ENCODE data around the gene PCSK6. TPM values are rescaled to one million over a fixed set of nuclear protein-coding genes. Genes with fewer than 3 reads are reported as not detected.

PCSK6 gene
- total RNA-seq, 1 donor from 2014 or later, result 0.40 TPM

DNA sequence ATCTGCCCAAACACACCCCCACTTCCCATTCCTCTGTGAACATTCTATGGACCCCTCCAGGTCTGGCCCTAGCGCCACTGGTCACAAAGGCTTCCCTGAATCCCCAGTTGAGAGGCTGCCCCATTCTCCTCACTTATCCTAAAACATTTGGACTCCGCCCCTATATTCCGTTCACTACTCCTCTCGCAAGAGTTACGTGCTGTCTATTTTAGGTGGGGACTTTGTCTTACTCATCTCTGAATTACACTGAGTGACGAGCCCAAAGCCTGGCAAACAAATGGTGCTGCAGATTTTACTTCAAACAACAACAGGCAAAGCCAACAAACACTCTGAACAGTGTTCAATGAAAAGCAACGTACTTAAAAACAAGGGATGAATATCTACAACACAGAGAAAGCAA is 14.5 kb downstream of the PCSK6 start:
- H3K36me3 Mint-ChIP-seq (ENCODE audit: low read depth), result no peaks in the 10 kb centered on the region

DNA sequence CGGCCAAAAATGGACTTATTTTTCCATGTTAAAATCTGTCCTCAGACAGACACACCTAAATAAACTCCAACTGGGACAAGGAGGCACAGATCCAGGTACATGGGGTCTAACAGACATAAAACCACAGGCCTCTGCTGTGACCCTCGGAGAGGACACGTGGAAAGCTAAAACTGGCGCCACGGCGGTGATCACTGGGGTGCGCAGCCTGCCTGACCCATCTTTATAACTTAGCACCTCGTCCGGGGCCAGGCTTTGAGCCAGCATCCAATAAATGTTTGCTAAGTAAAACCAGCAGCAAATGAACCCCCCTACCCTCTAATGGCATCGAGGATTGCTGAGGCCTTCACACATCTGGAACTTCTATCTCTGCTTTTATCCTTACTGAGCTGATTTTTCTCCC is 15.3 kb downstream of the PCSK6 start:
- H3K9me3 Mint-ChIP-seq (ENCODE audit: low read depth), result no peaks in the 10 kb centered on the region
- H3K36me3 Mint-ChIP-seq (ENCODE audit: low read depth), result no peaks in the 10 kb centered on the region
- no peaks in the 10 kb centered on the region for H3K4me1 Mint-ChIP-seq (ENCODE audit: low read depth)
- no peak for DNase-seq (ENCODE audit: low spot score)
- peaks cover 30% of the 10 kb centered on the region for H3K27me3 Mint-ChIP-seq (ENCODE audit: low read depth)
- TF ChIP-seq, protein P1, sequence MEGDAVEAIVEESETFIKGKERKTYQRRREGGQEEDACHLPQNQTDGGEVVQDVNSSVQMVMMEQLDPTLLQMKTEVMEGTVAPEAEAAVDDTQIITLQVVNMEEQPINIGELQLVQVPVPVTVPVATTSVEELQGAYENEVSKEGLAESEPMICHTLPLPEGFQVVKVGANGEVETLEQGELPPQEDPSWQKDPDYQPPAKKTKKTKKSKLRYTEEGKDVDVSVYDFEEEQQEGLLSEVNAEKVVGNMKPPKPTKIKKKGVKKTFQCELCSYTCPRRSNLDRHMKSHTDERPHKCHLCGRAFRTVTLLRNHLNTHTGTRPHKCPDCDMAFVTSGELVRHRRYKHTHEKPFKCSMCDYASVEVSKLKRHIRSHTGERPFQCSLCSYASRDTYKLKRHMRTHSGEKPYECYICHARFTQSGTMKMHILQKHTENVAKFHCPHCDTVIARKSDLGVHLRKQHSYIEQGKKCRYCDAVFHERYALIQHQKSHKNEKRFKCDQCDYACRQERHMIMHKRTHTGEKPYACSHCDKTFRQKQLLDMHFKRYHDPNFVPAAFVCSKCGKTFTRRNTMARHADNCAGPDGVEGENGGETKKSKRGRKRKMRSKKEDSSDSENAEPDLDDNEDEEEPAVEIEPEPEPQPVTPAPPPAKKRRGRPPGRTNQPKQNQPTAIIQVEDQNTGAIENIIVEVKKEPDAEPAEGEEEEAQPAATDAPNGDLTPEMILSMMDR (IDR thresholded peaks at IDR 0.05), result no peak
- H3K4me3 Mint-ChIP-seq (ENCODE audit: unreplicated experiment), result no peak overlapping the region
- no peak overlapping the region for H3K27ac Mint-ChIP-seq (ENCODE audit: unreplicated experiment)

More for the DNA sequence above, 14.5 kb downstream of the PCSK6 start:
- TF ChIP-seq, protein P1 (IDR thresholded peaks at IDR 0.05), result no peak
- Mint-ChIP-seq H3K4me3 (ENCODE audit: unreplicated experiment) (no peak overlapping the region), H3K9me3 (ENCODE audit: low read depth) (no peaks in the 10 kb centered on the region), H3K4me1 (ENCODE audit: low read depth) (no peaks in the 10 kb centered on the region), H3K27ac (ENCODE audit: unreplicated experiment) (no peak overlapping the region), H3K27me3 (ENCODE audit: low read depth) (peaks cover 28% of the 10 kb centered on the region)
- no peak for DNase-seq (ENCODE audit: low spot score)

DNA sequence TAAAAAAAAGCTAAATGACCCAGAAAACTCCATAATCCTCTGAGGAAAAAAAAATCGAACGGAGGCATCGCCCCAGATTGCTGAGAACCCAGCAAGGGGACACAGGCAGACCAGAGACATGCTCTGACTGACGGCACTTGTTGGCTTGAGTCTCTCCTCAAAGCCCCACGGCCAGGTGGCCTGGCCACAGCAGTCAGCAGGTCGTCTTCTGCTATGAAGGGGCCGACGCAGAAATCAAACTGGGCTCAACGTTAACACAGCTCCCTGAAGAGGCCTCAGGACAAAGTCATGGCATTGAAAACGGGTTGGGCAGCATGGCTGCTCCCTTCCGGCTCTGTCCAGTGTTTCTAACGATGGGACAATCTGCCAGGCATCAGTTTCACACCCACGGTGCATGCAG is 17.5 kb downstream of the PCSK6 start:
- Mint-ChIP-seq H3K27me3 (ENCODE audit: low read depth) (peaks cover 35% of the 10 kb centered on the region), H3K36me3 (ENCODE audit: low read depth) (no peaks in the 10 kb centered on the region), H3K9me3 (ENCODE audit: low read depth) (no peaks in the 10 kb centered on the region), H3K4me1 (ENCODE audit: low read depth) (no peaks in the 10 kb centered on the region), H3K4me3 (ENCODE audit: unreplicated experiment) (no peak overlapping the region), H3K27ac (ENCODE audit: unreplicated experiment) (no peak overlapping the region)
- TF ChIP-seq, protein P1 (IDR thresholded peaks at IDR 0.05), result no peak
- no peak for DNase-seq (ENCODE audit: low spot score)

DNA sequence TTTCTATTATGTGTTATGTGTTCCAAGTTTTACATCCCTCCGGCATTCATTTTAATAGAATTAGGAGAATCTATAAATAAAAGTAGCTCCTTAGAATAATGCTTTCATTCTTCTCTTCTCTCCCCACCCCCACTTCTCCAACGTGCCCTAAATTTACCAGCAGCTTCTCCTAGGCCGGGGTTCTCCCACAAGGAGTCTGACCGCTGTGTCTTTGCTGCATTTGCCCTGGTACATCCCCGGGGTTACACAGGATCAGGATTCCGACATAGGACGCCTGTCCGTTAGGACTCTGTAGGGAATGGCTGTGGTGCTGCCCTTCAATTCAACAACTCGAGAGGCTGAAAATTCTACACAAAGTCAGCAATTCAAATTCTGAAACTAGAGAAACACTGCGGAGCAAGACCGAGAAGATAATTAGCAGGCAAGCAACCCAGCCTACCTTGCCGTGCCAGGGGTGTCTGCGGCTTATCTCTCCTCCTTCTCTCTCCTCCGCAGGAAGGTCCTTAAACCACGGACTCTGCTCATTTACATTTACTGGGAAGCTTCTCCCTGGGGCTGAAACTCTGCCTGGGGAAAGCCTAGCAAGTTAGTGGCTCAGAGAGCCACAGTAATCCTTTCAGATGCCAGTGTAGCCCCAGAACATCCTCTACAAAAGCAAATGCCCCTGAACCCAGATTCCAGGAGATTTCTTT is 18.8 kb downstream of the PCSK6 start:
- H3K27ac Mint-ChIP-seq (ENCODE audit: unreplicated experiment), result no peak overlapping the region
- no peaks in the 10 kb centered on the region for H3K4me1 Mint-ChIP-seq (ENCODE audit: low read depth)
- peaks cover 7% of the 10 kb centered on the region for H3K9me3 Mint-ChIP-seq (ENCODE audit: low read depth)
- H3K27me3 Mint-ChIP-seq (ENCODE audit: low read depth), result peaks cover 42% of the 10 kb centered on the region
- no peak overlapping the region for H3K4me3 Mint-ChIP-seq (ENCODE audit: unreplicated experiment)
- H3K36me3 Mint-ChIP-seq (ENCODE audit: low read depth), result peaks cover 2% of the 10 kb centered on the region
- TF ChIP-seq, protein P1 (IDR thresholded peaks at IDR 0.05), result no peak
- DNase-seq (ENCODE audit: low spot score), result no peak

DNA sequence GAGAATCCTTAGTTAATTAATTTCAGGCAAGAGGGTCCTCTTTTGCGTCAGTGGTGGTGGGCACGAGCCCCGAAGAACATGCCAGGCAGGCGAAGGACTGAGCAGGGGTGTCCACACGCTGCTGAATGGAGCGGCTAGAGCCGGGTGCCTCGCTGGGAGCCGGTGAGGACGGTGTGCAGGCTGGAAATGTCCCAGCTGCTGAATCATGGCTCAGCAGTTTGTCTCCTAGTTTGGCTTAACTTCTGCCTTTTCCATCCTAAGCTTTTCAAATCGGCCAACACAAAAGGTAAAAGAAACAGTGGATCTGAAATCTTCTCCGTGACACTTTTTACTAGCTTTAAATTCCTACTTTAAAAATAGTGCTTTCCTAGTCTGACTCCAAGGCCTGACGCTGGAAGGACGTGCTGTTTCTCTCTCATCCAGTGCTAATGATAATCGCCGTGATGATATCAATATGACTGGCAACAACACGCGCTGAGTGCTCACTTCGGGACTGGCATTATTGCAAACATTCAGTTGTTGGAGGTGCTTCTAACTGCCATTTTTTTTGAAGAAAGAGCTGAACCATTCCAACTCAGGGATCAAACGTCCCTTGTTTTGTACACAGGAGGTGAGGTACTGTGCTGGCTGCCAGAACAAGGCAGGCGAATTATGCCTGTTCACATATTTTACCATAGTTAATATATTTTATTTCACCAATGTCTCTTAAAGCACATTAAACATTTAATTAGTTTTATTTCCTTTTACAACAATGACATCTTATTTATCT is 19.8 kb downstream of the PCSK6 start:
- Mint-ChIP-seq H3K9me3 (ENCODE audit: low read depth) (peaks cover 11% of the 10 kb centered on the region), H3K36me3 (ENCODE audit: low read depth) (peaks cover 2% of the 10 kb centered on the region), H3K4me1 (ENCODE audit: low read depth) (no peaks in the 10 kb centered on the region), H3K27ac (ENCODE audit: unreplicated experiment) (no peak overlapping the region), H3K27me3 (ENCODE audit: low read depth) (peaks cover 38% of the 10 kb centered on the region), H3K4me3 (ENCODE audit: unreplicated experiment) (no peak overlapping the region)
- no peak for DNase-seq (ENCODE audit: low spot score)
- TF ChIP-seq, protein P1 (IDR thresholded peaks at IDR 0.05), result no peak
